Measurements from ENCODE around the gene SEMA6B.

The SEMA6B gene

GRCh38 chr19:4513248-4513647 is 46.2 kb downstream of the SEMA6B start:
- DNase-seq: no peak

GRCh38 chr19:4512070-4512469 is 47.4 kb downstream of the SEMA6B start:
- DNase-seq: no peak

- no peak for DNase-seq
These were observed 48.0 kb downstream of the SEMA6B start for GRCh38 chr19:4511300-4512054.

GRCh38 chr19:4510435-4511255 is 48.8 kb downstream of the SEMA6B start:
- DNase-seq: no peak

GRCh38 chr19:4508698-4509097 is 50.8 kb downstream of the SEMA6B start:
- DNase-seq: no peak

GRCh38 chr19:4507804-4508203 is 51.7 kb downstream of the SEMA6B start:
- DNase-seq: no peak

- DNase-seq: no peak
These were observed 52.4 kb downstream of the SEMA6B start for GRCh38 chr19:4507150-4507452.

GRCh38 chr19:4506449-4507149 is 52.9 kb downstream of the SEMA6B start:
- no peak for DNase-seq

- DNase-seq: no peak
These were observed 53.7 kb downstream of the SEMA6B start for GRCh38 chr19:4505570-4506448.

- DNase-seq: no peak
These were observed 54.5 kb downstream of the SEMA6B start for GRCh38 chr19:4504891-4505569.

- DNase-seq: peak in 24 of 56 donors; percentile 4 to 60 (median 24)
These were observed 55.2 kb downstream of the SEMA6B start for GRCh38 chr19:4504297-4504701.

GRCh38 chr19:4503825-4504170 is 55.7 kb downstream of the SEMA6B start:
- DNase-seq: no peak

- DNase-seq: no peak
These were observed 56.2 kb downstream of the SEMA6B start for GRCh38 chr19:4503132-4503824.

- no peak for DNase-seq
These were observed 57.0 kb downstream of the SEMA6B start for GRCh38 chr19:4502282-4503131.

- DNase-seq: no peak
These were observed 57.8 kb downstream of the SEMA6B start for GRCh38 chr19:4501691-4502090.

- no peak for DNase-seq
These were observed 58.5 kb downstream of the SEMA6B start for GRCh38 chr19:4500841-4501591.

- DNase-seq: no peak
These were observed 59.6 kb downstream of the SEMA6B start for GRCh38 chr19:4499855-4500254.

GRCh38 chr19:4499318-4499717 is 60.2 kb downstream of the SEMA6B start:
- DNase-seq: no peak

Measured in nucleus accumbens (tissue), 56 donors.